SH-SY5Y (cell line): ENCODE results near the gene SCYL2.

Experiments used
- GATA2 ChIP-seq: IDR thresholded peaks from 2 replicates; pipeline ENCODE4 v1.6.1; 2011; ENCODE audit warnings: mild to moderate bottlenecking, low read depth, low read length
- GATA3 ChIP-seq: IDR thresholded peaks from 2 replicates; pipeline ENCODE4 v1.6.1; 2011; ENCODE audit warnings: low read depth, mild to moderate bottlenecking, low read length, moderate library complexity

DNA sequence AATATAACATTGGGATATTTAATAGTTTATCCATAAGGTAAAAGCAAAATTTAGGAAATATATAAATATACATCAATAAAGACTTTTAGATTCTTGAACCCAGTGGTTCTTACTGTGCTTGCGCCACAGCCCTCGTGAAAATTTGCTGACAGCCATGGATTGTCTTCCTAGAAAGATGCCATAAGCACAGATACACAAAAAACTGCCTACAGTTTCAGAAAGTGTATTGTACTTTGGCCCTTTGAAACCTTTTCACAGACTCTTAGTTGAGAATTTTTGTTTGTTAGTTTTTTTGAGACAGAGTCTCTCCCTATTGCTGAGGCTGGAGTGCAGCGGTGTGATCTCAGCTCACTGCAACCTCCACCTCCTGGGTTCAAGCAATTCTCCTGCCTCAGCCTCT is 28.2 kb upstream of the SCYL2 start:
- no peak for TF ChIP-seq GATA2
- no peak for TF ChIP-seq GATA3
